Cardiac muscle cell (in vitro differentiated cells and primary cell): ENCODE data around the gene SEMA3A. TPM values are rescaled to one million over a fixed set of nuclear protein-coding genes. Genes with fewer than 3 reads are reported as not detected.
A peak's percentile ranks its signal among the peaks of the same experiment; 100 is the strongest.

Experiments used
- DNase-seq, 2 donors: peaks; one replicate each; pipeline versions ENCODE4 v3.0.0 to v3.0.0-alpha.2; 2010 to 2017; ENCODE audit warnings: low read depth in 1 of 2, low spot score in 1 of 2
- H3K27ac ChIP-seq: fragments of 200-600 bp; sonication (generic); 2 replicates; pipeline ENCODE4 v1.5.1; 2016
- H3K27me3 ChIP-seq: fragments of 200-600 bp; sonication (generic); 2 replicates; pipeline ENCODE4 v1.6.0; 2016; ENCODE audit warnings: control low read depth
- H3K36me3 ChIP-seq: fragments of 200-600 bp; sonication (generic); 2 replicates; pipeline ENCODE4 v1.5.1; 2016; ENCODE audit warnings: control low read depth
- H3K4me1 ChIP-seq: fragments of 200-600 bp; sonication (generic); 2 replicates; pipeline ENCODE4 v1.8.1; 2017; ENCODE audit warnings: low read depth, mild to moderate bottlenecking, mixed run types
- H3K4me3 ChIP-seq: fragments of 200-600 bp; sonication (generic); 2 replicates; pipeline ENCODE4 v1.5.1; 2016; ENCODE audit warnings: mild to moderate bottlenecking
- H3K9me3 ChIP-seq: fragments of 200-600 bp; sonication (generic); 2 replicates; pipeline ENCODE4 v1.5.1; 2017; ENCODE audit warnings: low read depth, mild to moderate bottlenecking, control low read depth
- polyA plus RNA-seq: library from polyadenylated mRNA; unstranded; fragments of >200 nt; fragmentation: Nextera tagmentation; extraction: Ambion mirVana; gene quantifications from 2 replicates; pipeline ENCODE4 v1.2.1, GENCODE V29; 2016
- total RNA-seq: library from RNA; depleted of rRNA; stranded (reverse); fragments of >200 nt; gene quantifications from 2 replicates; pipeline ENCODE4 v1.2.3, GENCODE V29; 2016
- TF ChIP-seq, protein P1 (sequence below): IDR thresholded peaks from 2 replicates; pipeline ENCODE4 v1.5.1; 2012; ENCODE audit warnings: low read depth, mild to moderate bottlenecking, low read length

Gene SEMA3A
- total and polyA plus RNA-seq, 2 experiments from 2014 or later = 33.5 to 37.3 TPM

DNA sequence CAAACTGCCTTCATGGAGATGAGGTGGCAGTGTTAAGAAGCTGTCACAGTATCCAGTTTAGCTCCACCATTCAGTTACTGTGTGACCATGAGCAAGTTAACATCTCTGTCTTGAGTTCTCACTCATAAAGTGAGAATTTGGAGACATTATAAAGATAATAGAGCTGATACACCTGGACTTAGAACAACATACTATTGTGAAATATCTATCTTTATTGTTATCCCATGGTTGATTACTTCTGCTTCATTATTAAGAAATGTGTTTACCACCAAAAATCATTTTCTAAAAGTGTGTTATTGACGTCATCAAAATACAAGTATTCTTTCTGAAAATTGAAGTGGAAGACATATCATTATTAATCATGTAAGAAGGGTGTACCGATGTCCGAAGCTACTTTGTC lies 166.9 kb downstream of the SEMA3A start:
- Histone ChIP-seq H3K9me3 (no peaks in the 10 kb centered on the region), H3K27me3 (no peaks in the 10 kb centered on the region), H3K27ac (no peak overlapping the region), H3K4me1 (no peaks in the 10 kb centered on the region), H3K36me3 (no peaks in the 10 kb centered on the region), H3K4me3 (no peak overlapping the region)
- DNase-seq = no peak
- TF ChIP-seq, protein P1, sequence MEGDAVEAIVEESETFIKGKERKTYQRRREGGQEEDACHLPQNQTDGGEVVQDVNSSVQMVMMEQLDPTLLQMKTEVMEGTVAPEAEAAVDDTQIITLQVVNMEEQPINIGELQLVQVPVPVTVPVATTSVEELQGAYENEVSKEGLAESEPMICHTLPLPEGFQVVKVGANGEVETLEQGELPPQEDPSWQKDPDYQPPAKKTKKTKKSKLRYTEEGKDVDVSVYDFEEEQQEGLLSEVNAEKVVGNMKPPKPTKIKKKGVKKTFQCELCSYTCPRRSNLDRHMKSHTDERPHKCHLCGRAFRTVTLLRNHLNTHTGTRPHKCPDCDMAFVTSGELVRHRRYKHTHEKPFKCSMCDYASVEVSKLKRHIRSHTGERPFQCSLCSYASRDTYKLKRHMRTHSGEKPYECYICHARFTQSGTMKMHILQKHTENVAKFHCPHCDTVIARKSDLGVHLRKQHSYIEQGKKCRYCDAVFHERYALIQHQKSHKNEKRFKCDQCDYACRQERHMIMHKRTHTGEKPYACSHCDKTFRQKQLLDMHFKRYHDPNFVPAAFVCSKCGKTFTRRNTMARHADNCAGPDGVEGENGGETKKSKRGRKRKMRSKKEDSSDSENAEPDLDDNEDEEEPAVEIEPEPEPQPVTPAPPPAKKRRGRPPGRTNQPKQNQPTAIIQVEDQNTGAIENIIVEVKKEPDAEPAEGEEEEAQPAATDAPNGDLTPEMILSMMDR = no peak

DNA sequence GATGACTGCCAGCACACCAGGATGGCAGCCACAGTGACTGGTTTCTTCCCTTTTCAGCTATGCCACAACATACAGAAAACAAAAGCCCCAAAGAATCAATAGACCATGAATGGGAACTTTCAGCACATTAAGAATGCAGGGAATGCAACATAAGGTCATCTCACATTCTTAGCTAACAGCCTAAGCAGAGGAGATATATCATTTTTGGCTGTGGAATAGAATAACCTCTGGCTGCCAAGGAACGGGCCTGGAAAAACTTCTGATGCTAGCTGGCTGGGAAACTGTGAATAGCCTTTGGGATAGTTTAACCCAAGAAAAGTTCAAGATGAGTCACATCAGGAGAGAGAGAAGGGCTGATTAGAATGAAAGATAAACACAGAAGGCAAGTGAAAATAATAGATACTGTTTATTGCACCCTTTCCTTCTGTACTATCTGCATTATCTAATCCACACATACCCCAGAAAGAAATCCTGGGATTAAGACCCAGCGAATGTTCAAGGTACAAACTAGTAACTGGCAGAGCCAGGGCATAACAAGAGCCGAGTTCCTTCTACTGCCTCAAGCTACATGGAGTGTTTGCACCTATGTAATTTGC lies 169.2 kb downstream of the SEMA3A start:
- H3K4me3 ChIP-seq = no peak overlapping the region
- no peaks in the 10 kb centered on the region for H3K9me3 ChIP-seq
- no peaks in the 10 kb centered on the region for H3K27me3 ChIP-seq
- peaks cover 8% of the 10 kb centered on the region for H3K4me1 ChIP-seq
- peak in 1 of 2 donors; percentile 92 for DNase-seq
- H3K27ac ChIP-seq = peak overlapping the region; percentile 67
- no peaks in the 10 kb centered on the region for H3K36me3 ChIP-seq
- TF ChIP-seq, protein P1 = no peak

DNA sequence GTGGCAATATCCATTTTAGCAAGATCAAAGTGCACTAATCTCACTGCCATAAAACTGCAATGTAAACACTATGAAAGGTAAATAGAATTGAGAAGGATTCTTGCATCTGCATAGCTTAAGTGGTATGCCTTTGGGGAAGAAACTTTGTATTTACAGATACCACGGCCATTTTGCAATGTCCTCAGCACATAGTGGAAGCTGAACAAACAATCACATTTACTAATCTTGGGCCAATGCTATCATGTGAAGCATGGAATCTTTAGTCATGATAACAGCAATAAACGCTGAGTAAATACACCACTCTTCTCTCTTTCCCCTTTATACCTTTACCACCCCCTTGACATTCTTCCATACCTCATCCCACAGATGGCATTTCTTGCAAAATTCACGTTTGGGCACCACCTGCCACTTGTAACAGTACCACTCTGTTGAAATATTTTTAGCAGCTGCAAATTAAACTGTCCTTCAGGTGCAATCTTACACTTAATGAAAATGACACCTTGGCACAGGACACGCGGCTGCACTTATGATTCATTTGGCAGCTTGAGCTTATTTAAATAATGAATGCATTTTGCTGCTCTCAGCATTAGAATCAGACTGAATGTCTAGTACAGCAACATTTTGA lies 171.8 kb downstream of the SEMA3A start:
- Histone ChIP-seq H3K36me3 (no peaks in the 10 kb centered on the region), H3K27ac (no peak overlapping the region), H3K4me3 (no peak overlapping the region), H3K4me1 (peaks cover 8% of the 10 kb centered on the region), H3K27me3 (no peaks in the 10 kb centered on the region), H3K9me3 (no peaks in the 10 kb centered on the region)
- TF ChIP-seq, protein P1 = no peak
- DNase-seq = no peak

DNA sequence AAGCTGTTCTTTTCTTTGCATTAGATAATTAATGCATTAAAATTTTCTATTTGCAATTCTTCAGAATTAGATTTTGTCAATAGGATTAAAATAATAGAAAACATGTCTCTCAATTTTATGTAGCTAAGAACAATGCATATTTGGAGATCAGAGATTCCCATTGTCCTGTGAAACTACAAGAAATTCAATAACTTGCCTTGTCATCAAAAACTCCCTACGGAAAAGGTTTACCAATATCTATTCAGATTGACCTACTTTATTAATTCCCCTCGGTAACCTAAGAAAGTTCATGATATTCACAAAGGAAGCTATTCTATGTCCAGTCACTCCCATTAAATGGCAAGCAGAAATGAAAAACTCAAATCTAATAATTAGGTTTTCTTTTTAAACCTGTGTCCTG lies 172.6 kb downstream of the SEMA3A start:
- H3K36me3 ChIP-seq = no peaks in the 10 kb centered on the region
- TF ChIP-seq, protein P1 = no peak
- H3K9me3 ChIP-seq = no peaks in the 10 kb centered on the region
- peaks cover 8% of the 10 kb centered on the region for H3K4me1 ChIP-seq
- H3K4me3 ChIP-seq = no peak overlapping the region
- no peak for DNase-seq
- H3K27me3 ChIP-seq = no peaks in the 10 kb centered on the region
- H3K27ac ChIP-seq = no peak overlapping the region

DNA sequence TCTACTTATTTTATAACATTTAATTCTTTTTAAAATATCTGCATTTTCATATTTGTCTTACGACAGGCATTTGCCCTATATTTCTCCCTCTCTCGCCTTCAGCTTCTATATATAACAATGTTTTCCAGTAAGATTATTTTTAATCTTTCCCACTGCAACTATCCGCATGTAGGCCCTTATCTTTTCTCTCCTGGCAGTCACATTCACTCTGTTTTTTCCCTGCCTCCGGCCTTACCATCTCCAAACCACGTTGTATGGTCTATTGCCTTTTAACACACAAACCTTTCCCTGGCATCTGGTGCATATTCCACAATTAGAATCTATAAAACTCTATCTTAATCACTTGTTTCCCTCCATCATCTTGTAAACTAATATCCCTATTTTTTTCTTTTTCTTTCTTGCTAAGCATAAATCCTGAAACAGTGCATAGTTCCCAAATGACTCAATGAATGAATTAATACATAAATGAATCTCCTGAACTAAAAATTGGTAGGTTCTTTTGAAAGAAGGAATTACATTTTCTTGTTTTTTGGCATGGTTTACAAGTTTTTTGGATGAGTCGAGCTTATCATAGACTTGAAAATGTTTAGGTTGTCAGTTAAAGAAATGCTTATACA lies 173.2 kb downstream of the SEMA3A start:
- Histone ChIP-seq H3K27me3 (no peaks in the 10 kb centered on the region), H3K36me3 (no peaks in the 10 kb centered on the region), H3K4me3 (no peak overlapping the region), H3K9me3 (no peaks in the 10 kb centered on the region), H3K27ac (no peak overlapping the region), H3K4me1 (peaks cover 8% of the 10 kb centered on the region)
- DNase-seq = peak; percentile 11 to 59
- TF ChIP-seq, protein P1 = no peak
